Measurements from ENCODE around the gene LIN7B. TPM values are rescaled to one million over a fixed set of nuclear protein-coding genes. Genes with fewer than 3 reads are reported as not detected.
"Not testable (repeated sequence)": the region's sequence is repeated elsewhere in the genome, so short reads cannot be mapped to it uniquely, and the experiment has no call there.

LIN7B gene
- total RNA-seq, 2 donors from 2014 or later = 11.4 to 14.9 TPM

DNA sequence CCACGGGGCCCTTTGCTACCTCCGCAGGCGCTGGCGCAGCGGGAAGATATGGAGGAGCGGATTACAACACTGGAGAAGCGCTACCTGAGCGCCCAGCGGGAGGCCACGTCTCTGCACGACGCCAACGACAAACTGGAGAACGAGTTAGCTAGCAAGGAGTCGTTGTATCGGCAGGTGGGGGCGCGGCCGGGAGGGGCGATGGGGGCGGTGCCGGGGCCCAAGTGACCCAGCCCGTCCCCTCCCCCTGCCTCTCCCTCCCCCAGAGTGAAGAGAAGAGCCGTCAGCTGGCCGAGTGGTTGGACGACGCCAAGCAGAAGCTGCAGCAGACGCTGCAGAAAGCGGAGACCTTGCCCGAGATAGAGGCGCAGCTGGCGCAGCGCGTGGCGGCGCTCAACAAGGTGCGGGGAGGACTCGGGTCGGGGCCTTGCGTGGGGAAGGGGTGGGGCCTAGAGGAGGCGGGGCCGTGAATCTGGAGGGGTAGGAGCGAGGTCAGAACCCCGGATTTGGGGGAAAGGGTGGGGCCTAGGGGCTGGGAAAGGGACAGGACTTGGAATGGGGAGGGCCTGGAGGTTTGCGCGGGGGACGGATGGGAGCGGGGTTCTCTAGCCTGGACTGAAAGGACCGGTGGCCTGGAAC lies 18.9 kb downstream of the LIN7B start:
- intact Hi-C loops (cut with DNase I) = no loop called here
- peak; percentile 76 for DNase-seq

DNA sequence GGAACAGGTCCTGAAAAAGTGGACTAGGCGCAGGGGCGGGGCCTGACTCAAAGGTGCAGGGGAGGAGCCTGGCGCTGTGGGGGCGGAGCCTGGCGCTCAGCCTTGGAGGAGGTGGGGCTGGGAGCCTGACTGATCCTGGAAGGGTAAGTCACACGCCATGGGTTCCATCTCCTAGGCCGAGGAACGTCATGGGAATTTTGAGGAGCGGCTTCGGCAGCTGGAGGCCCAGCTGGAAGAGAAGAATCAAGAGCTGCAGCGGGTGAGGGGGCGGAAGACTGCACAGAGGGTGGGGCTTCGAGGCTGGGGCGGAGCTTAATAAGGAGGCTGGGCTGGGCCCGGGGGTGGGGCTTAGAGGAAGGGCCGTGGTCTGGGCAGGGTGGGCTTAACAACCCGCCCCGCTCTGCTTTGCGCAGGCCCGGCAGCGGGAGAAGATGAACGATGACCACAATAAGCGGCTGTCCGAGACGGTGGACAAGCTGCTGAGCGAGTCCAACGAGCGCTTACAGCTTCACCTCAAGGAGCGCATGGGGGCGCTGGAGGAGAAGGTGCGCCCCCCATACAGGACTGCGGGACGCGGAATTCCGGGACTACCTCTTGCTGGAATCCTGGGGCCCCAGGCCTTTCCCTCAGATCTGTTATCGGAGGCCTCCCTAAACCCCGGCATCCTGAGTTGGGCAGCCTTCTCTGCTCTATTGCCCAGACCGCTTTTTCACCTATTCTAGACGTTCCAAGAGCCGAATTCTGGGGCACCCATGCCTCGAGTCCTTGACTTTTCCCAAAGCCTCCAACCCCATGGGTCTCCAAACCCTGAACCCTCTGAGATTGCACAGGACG lies 19.7 kb downstream of the LIN7B start:
- peak; percentile 79 for DNase-seq
- peak; percentile 63 to 75 for ATAC-seq
- intact Hi-C loops (cut with DNase I) = no loop called here

More for the DNA sequence above, 18.9 kb downstream of the LIN7B start:
- peak; percentile 15 to 24 for ATAC-seq

DNA sequence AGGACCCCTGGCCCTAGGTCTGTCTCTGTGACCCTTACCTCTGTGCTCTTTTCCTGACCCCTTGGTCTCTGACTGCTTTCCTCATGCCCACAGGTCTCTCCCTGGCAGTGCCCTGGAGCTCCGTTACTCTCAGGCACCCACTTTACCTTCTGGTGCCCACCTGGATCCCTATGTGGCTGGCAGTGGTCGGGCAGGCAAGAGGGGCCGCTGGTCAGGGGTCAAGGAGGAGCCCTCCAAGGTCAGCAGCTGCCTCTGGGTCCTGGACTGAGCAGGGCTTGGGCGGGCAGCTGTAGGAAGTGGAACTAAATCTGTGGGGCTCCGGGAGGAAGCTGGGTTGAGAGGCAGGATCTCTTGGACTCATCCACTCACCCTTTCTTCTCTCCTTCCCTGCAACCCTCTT lies 21.5 kb downstream of the LIN7B start:
- ATAC-seq (no peak), DNase-seq (no peak)
- intact Hi-C loops (cut with DNase I) = no loop called here

DNA sequence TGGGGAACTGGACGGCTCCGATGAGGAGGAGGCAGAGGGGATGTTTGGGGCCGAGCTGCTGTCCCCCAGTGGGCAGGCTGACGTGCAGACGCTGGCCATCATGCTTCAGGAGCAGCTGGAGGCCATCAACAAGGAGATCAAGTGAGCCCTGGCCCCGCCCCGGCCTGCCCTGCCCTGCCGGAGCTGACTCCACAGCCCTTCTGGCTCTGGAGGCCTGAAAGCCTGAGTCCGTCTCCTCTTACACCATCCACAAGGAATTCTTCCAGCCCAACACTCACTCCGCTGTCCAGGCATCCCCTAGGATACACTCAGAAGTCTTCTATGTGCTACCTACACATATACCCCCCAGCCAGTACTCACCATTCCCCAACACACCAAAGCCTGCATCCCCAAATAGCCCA lies 22.6 kb downstream of the LIN7B start:
- ATAC-seq (peak; percentile 72 to 82), DNase-seq (peak; percentile 87)
- intact Hi-C loops (cut with DNase I) = no loop called here

DNA sequence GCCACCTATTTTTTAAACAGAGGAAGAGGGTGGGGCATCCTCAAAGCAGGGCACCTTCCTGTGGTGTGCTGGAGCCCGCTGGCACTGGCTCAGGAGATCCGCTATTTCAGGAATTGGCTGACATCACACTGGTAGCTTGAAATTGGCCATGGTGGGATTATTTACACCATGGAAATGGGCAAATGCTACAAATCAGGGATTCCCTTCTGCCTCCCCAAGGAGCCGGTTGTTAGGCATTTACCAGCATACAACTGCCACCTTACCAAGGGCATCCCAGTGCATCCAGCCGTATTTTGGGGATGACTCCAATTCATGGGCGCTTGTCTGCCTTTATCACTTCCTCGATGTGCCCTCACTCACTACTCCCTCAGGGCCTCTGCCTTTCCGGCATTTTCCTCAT lies 26.8 kb downstream of the LIN7B start:
- intact Hi-C loops (cut with DNase I) = no loop called here
- ATAC-seq (no peak), DNase-seq (no peak)

DNA sequence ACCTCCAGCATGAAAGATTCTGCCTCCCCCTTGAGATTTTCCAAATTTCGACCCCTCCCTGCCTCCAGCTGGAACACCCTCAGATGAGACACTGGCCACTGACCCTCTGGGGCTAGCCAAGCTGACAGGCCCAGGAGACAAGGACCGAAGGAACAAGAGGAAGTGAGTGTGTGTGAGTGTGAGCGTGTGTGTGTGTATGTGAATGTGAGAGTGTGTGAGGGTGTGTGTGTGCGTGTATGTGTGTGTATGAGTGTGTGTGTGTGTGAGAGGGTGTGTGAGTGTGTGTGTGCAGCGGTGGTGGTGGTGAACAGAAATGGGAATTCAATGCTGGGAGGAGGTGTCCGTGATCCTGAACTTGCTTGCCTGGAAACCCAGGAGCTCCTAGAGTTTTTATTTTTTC lies 27.2 kb downstream of the LIN7B start:
- no peak for DNase-seq

DNA sequence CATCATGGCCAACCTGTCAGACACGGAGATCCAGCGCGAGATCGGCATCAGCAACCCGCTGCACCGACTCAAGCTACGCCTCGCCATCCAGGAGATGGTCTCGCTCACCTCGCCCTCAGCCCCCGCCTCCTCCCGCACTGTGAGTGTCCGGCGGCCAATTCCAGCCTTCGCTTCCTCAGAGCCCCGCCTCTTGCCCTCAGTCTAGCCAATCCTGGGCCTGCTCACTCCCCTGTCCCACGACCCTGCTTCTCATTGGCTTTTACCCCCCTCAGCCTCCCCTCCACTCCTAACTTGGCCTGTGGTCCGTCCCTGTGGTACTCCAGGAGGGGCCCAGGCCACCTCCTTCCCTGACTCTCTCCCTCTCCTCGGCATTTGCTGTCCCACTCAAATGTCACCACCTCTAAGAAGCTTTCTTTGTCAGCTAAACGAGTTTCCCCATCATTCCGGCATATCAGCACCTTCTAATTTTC lies 28.7 kb downstream of the LIN7B start:
- DNase-seq (peak; percentile 93), ATAC-seq (peak; percentile 96 to 98)
- intact Hi-C loops (cut with DNase I) = no loop called here

More for the DNA sequence above, 27.2 kb downstream of the LIN7B start:
- intact Hi-C loops (cut with DNase I) = no loop called here
- ATAC-seq = no peak

DNA sequence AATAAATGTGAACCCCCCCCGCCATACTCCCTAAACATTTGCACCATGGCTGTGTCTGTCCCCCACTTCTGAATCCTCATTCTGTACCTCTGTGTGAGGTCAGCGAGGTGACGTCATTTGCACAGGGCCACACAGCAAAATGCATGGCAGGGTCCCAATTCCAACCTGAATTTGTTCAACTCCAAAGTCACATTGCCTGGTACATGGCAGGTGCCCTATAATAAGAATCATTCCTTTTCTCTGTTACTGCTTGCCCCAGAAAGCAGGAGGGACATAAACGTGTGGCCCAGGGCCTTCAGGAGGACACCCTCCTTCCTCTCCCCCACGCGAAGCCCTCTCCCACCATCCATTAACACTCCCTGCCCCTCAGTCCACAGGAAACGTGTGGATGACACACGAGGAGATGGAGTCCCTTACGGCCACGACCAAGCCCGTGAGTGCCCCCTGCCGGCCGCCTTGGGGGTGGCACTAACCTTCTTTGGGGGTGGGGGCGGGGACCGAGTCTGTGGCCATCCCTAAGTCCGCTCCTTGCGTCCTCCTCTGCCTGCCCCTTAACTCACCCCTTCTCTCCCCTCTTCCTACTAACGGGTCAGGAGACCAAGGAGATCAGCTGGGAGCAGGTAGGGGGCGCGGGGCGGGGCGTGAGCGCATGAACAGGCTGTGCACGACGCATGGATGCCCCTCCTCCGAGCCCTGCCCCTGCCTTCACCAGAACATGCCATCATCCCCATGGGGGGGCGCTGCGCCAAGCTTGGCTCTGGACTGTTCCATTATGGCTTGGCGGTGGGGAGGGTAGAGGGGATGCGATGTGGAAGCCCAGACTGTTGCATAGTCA lies 31.6 kb downstream of the LIN7B start:
- peak; percentile 83 for DNase-seq
- intact Hi-C loops (cut with DNase I) = loop anchor here in 1 of 2 donors (5.0 kb wide), 2 partner anchors 33 to 48 kb away; partner anchors contain the start of gene LIN7B
- peak; percentile 7 to 16 for ATAC-seq

DNA sequence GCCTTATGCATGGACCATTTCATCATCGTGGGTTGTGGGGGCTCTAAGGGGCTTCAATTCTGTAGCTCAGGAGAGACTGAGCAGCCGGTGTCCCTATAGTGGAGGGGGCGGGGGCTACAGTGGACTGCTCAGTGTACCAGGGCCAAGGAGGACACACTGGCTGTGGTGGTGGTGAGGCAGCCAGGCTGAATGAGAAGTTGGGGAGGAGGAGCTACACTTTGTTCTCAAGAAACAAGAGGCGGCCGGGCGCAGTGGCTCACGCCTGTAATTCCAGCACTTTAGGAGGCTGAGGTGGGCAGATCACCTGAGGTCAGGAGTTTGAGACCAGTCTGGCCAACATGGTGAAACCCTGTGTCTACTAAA lies 32.2 kb downstream of the LIN7B start:
- DNase-seq, ATAC-seq: not testable (repeated sequence)
- intact Hi-C loops (cut with DNase I) = loop anchor here in 1 of 2 donors (5.0 kb wide), 2 partner anchors 34 to 49 kb away; partner anchors contain the start of gene LIN7B

DNA sequence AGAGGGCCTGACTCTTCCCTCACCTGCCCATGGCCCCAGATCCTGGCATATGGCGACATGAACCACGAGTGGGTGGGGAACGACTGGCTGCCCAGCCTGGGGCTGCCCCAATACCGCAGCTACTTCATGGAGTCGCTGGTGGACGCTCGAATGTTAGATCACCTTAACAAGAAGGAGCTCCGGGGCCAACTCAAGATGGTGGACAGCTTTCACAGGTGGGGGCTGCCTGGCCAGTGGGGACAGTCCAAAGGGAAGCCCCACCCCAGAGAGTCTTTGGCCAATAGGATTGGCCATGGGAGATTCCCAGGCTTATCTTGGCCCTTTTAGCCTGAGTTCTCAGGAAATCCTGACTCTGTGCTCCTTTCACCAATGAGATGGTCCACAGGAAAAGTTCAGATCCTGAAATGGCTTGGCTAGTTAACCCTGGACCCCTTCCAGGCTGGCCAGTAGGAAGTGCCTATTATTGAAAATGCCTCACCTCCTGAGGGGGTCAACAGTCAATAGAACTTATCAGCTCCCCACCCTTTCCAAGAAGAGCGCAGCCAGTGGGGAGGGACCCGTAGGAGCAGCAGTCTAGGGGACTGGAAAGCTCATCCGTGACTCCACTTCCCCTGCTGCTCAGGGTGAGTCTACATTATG lies 34.0 kb downstream of the LIN7B start:
- intact Hi-C loops (cut with DNase I) = loop anchor here in 1 of 2 donors (5.0 kb wide), 2 partner anchors 36 to 51 kb away; partner anchors contain the start of gene LIN7B
- ATAC-seq (no peak), DNase-seq (peak; percentile 74)

DNA sequence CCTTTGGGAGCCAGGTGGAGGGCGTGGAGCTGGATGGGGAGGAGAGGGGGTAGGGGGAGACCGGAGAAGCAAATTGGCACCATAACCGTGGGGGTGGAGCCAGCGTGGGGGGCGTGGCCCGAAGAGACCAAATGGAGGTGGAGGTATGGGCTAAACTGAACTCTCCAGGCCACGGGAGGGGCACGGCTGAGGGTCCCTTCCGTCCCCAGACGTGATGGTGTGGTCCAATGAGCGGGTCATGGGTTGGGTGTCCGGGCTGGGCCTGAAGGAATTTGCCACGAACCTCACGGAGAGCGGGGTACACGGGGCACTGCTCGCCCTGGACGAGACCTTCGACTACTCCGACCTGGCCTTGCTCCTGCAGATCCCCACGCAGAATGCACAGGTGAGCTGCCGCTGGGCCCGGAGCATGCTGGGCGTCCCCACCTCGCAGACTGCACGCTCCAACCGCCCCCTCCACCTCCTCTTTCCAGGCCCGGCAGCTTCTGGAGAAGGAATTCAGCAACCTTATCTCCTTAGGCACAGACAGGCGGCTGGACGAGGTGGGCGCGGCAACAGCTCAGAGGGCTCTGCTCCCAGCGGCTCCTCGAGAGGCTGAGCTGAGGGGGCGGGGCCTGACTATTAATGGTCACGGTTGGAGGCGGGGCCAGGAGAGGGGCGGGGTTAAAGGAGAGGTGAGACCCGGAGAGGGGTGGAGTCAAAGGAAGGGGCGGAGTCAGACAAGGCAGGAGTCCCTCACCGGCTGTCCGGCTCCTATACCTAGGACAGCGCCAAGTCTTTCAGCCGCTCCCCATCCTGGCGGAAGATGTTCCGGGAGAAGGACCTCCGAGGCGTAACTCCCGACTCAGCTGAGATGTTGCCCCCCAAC lies 34.8 kb downstream of the LIN7B start:
- intact Hi-C loops (cut with DNase I) = loop anchor here in 1 of 2 donors (5.0 kb wide), 2 partner anchors 37 to 52 kb away; partner anchors contain the start of gene LIN7B
- peak; percentile 81 to 88 for ATAC-seq
- peak; percentile 99 for DNase-seq

DNA sequence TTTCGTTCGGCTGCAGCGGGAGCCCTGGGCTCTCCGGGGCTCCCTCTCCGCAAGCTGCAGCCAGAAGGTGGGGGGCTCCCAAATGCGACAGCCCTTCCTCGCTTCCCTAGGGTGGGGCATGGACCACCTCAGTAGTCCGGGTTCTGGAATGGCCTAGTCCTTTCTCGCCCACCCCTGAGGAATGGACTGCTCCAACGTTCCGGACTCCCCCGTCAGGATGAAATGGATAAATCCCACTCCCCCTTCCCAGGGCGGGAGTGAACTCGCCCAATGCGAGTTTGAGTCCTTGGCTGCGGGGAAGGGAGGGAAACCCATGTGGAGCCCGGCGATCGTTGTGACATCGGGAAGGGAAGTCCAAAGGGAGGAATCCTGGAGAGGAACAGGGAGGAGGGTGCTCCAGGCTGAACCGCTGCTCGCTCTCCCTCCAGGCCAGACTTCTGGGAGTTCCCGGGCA lies 35.5 kb downstream of the LIN7B start:
- peak; percentile 81 for DNase-seq
- ATAC-seq = peak; percentile 51 to 64
- intact Hi-C loops (cut with DNase I) = loop anchor here in 1 of 2 donors (5.0 kb wide), 2 partner anchors 37 to 52 kb away; partner anchors contain the start of gene LIN7B

DNA sequence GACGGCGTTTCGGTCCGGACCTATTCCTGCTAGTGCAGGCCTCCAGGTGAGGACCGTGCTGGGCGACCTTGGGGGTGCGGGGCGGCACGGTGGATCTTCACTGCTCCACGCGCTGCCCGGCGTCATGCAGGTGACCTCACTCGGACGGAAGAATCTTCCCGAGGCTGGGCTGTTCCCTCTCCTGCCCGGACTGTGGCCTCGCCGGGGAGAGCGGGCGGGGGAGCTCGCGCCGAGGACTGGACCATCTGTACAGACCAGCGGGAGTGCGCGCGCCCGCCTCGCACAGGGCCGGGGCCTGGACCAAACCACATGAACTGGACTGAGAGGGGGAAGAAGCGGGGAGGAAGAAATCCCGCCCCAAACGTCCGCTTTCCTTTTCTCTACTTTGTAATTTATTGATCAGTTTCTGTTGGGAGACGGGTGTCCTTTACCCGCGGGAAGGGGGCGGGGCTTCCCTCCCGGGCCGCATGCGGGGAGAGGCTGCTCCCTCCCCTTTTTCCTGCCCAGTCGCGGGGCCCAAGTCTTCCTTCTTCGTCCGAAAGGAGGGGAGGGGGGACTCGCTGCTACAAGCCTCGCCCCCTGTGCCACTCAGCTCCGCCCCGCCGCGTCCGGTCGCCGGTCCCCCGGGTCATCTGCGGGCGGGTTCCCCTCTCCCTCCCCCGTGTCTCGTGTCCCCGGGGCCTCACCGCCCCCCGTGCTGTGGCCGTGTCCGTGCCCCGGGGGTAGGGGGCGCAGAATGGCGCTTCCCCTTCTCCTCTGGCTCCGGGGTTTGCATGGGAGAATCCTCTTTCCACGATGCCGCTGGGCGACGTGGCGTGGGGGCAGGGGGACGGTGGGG lies 36.2 kb downstream of the LIN7B start:
- DNase-seq (peak; percentile 85), ATAC-seq (peak; percentile 66 to 77)
- intact Hi-C loops (cut with DNase I) = no loop called here

DNA sequence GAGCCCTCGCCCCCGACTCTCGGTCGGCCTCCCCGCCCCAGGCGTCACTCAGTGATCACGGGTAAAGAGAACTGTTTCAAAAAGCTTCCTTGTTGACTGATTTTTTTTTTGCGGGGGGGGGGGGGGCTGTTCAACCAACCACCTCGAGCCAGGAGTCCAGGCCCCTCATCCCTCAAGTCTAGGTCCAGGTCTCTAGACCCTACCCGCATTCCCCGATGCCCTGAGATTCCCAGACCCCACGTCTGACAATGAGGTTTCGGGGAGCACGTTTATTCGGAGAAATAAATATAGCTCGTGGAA lies 36.7 kb downstream of the LIN7B start:
- DNase-seq = no peak
- ATAC-seq = no peak
- intact Hi-C loops (cut with DNase I) = no loop called here

DNA sequence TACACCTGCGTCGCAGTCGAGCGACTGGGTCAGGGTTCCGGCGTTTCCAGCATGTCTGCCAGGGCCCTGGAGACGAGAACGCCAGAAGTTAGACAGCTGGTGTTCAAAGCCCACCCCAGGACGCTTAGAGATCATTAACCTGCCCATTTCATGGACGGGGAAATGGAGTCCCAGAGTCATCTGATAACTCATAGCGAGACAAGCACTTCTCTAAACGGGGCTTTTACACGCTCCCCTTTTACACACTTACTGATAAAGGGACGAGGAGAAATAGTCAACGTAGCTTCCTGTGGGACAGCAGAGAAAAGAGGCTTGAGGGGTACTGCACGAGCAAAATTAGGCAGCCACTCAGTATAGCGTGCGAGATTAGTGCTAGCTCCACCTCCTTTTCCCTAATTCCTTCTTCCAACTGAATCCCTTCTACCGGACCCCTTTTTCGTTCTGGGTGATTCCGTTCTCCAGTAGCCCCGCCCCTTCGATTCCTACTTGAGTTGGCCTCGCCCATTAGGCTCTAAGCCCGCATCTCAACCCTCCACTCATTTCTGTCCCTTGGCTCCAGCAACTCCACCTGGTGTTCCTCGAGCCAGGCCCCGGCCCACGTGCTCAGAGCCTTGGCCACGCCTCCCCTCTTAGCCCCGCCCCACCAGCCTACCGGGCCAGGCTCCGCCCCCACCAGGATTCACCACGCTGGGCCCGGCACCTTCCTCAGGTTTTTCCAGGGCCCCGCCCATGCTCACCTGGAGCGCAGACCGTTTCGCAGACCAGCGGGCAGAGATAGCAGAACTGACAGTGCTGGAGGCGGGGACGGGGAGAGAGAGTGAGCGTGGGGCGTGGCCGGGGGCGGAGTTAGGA lies 37.3 kb downstream of the LIN7B start:
- peak; percentile 73 for DNase-seq
- intact Hi-C loops (cut with DNase I) = no loop called here

DNA sequence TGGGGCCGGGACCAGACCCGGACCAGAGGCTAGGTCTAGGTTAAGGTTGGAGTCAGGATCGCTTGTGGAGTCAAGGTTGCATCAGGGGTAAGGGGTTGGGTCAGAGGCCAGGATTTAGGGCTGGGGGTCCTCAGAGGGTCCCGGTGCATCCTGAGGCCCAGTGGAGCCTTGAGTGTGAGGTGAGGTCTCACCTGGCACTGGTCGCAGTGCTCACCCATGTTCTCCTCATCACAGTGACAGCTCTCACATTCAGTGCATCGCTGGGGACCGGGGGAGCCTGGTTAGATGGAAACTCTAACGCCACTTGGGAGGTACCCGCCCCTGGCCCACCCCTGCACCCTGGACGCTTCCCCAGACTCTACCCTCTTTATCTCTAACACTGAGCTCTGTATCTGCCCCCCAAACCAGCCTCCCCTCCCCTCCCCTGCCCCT lies 38.0 kb downstream of the LIN7B start:
- ATAC-seq (no peak), DNase-seq (no peak)
- intact Hi-C loops (cut with DNase I) = no loop called here

More for the DNA sequence above, 37.3 kb downstream of the LIN7B start:
- ATAC-seq = no peak

Measured in left cardiac atrium (tissue), 4 donors.